GM06990 (cell line): ENCODE measurements around the gene TIGD2.

Source experiments
- DNase-seq: peaks from one replicate; pipeline ENCODE4 v3.0.0-alpha.2; 2011; ENCODE audit not compliant: insufficient read length; ENCODE audit errors: extremely low read depth
- H3K27me3 ChIP-seq: replicated peaks from 2 replicates; pipeline ENCODE4 v1.6.0; 2011; ENCODE audit warnings: low read length; ENCODE audit not compliant: control insufficient read depth, insufficient read depth
- H3K36me3 ChIP-seq: 2 replicates; pipeline ENCODE4 v1.5.1; 2011; ENCODE audit warnings: low read length; ENCODE audit not compliant: control insufficient read depth, insufficient read depth
- H3K4me3 ChIP-seq: replicated peaks from 2 replicates; pipeline ENCODE4 v1.5.1; 2011; ENCODE audit warnings: low read depth, mild to moderate bottlenecking, control low read depth, low read length
- TF ChIP-seq, protein P1 (sequence below): IDR thresholded peaks from 2 replicates; pipeline ENCODE4 v1.5.1; 2011; ENCODE audit warnings: low read length, control low read depth, mild to moderate bottlenecking, inconsistent platforms; ENCODE audit not compliant: insufficient read depth, poor library complexity, severe bottlenecking

TIGD2 gene

DNA sequence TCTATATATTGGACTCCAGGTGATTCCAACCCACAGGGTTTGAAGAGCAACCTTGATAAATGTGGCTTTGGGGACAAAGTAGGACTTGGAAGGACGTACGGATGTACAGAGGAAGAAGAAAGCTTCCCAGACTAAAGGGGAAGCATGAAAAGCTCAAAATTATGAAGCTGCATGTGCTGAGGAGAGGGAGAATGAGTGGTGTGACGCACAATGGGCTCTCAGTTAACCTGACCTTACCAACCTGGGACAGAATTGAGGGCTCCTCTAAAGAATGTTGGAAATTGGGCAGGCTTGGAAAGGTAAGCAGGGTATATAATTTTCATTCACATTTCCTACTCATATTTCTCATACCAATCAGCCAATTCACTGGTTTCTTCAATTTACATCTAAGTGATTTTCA lies 10.5 kb upstream of the TIGD2 start:
- TF ChIP-seq, protein P1, sequence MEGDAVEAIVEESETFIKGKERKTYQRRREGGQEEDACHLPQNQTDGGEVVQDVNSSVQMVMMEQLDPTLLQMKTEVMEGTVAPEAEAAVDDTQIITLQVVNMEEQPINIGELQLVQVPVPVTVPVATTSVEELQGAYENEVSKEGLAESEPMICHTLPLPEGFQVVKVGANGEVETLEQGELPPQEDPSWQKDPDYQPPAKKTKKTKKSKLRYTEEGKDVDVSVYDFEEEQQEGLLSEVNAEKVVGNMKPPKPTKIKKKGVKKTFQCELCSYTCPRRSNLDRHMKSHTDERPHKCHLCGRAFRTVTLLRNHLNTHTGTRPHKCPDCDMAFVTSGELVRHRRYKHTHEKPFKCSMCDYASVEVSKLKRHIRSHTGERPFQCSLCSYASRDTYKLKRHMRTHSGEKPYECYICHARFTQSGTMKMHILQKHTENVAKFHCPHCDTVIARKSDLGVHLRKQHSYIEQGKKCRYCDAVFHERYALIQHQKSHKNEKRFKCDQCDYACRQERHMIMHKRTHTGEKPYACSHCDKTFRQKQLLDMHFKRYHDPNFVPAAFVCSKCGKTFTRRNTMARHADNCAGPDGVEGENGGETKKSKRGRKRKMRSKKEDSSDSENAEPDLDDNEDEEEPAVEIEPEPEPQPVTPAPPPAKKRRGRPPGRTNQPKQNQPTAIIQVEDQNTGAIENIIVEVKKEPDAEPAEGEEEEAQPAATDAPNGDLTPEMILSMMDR: no peak
- DNase-seq: no peak
- H3K36me3 ChIP-seq: no peaks in the 10 kb centered on the region
- peak overlapping the region; percentile 24; the same call in 1 of the 2 replicates for H3K4me3 ChIP-seq
- H3K27me3 ChIP-seq: no peaks in the 10 kb centered on the region

GRCh38 chr4:89101256-89102161 lies 9.8 kb upstream of the TIGD2 start:
- Histone ChIP-seq H3K4me3 (peak overlapping the region; percentile 24; the same call in 1 of the 2 replicates), H3K27me3 (no peaks in the 10 kb centered on the region), H3K36me3 (no peaks in the 10 kb centered on the region)
- TF ChIP-seq, protein P1: no peak
- DNase-seq: peak; percentile 75

DNA sequence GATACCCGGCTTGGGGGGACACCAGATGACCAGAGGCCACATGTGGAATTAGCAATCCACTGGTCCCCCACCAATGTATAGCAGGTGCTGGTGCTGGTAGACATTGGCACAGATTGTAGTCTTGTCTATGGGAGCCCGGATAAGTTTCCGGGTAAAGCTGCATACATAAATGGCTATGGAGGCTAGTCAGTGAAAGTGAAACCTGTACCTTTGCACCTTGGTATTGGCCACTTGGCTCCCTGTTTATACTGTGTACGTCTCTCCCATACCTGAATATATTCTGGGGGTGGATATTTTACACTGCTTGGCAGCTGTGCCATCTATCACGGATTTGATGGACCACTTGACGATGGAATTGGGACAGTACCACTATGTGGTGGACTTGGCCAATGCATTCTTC lies 5.6 kb upstream of the TIGD2 start:
- no peak for DNase-seq
- TF ChIP-seq, protein P1: no peak
- Histone ChIP-seq H3K27me3 (no peaks in the 10 kb centered on the region), H3K4me3 (no peak overlapping the region), H3K36me3 (no peaks in the 10 kb centered on the region)

- DNase-seq: no peak
- Histone ChIP-seq H3K36me3 (no peaks in the 10 kb centered on the region), H3K27me3 (no peaks in the 10 kb centered on the region), H3K4me3 (no peak overlapping the region)
- TF ChIP-seq, protein P1: no peak
Observed at GRCh38 chr4:89108091-89108490, 3.2 kb upstream of the TIGD2 start.

- Histone ChIP-seq H3K36me3 (no peaks in the 10 kb centered on the region), H3K27me3 (no peaks in the 10 kb centered on the region), H3K4me3 (no peak overlapping the region; the same call in 1 of the 2 replicates)
- no peak for DNase-seq
- TF ChIP-seq, protein P1: no peak
Observed at GRCh38 chr4:89109841-89110540, 1.3 kb upstream of the TIGD2 start.
